ENCODE measurements around the gene ADCK1.
"Not testable (repeated sequence)": the region's sequence is repeated elsewhere in the genome, so short reads cannot be mapped to it uniquely, and the experiment has no call there.

The ADCK1 gene

GRCh38 chr14:77906446-77906845 lies 106.5 kb downstream of the ADCK1 start:
- ATAC-seq: no peak

DNA sequence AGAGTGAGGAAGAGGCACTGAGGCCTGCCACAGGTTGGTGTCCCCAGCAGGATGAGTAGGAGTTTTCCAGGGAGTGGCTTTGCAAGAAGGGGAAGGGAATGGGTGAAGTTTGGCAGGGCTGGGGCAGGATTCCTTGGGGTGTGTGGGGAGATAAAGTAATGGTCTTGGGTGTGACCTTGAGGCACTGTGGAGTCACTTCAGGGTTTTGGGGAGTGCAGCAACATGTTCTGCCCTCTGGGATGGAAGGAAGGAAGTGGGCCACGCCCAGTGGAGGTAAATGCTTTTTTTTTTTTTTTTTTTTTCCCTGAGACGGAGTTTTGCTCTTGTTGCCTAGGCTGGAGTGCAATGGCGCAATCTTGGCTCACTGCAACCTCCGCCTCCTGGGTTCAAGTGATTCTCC lies 108.9 kb downstream of the ADCK1 start:
- no peak for ATAC-seq

GRCh38 chr14:77909911-77910310 lies 110.0 kb downstream of the ADCK1 start:
- ATAC-seq: no peak

DNA sequence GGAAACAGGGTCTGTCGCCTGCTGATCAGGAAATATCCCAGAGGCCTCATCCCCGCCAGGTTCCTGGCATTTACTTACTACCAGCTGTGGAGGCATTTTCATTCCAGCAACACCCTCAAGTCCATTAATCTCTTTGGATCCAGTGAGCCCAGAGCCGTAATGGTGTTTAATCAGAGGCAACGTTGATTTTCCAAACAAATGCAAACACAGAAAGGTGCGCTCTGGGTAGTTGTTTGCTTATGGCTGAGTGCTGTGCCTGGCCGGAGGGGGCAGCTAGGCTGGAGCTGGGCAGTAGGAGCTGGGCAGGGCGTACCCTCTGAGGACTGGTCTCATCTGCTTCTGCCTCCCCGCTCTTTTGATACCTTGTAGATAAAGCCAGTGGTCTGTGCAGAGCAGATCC lies 110.6 kb downstream of the ADCK1 start:
- ATAC-seq: no peak

GRCh38 chr14:77911356-77911755 lies 111.4 kb downstream of the ADCK1 start:
- no peak for ATAC-seq

GRCh38 chr14:77912754-77913556 lies 113.0 kb downstream of the ADCK1 start:
- no peak for ATAC-seq

GRCh38 chr14:77914073-77914721 lies 114.3 kb downstream of the ADCK1 start:
- no peak for ATAC-seq

DNA sequence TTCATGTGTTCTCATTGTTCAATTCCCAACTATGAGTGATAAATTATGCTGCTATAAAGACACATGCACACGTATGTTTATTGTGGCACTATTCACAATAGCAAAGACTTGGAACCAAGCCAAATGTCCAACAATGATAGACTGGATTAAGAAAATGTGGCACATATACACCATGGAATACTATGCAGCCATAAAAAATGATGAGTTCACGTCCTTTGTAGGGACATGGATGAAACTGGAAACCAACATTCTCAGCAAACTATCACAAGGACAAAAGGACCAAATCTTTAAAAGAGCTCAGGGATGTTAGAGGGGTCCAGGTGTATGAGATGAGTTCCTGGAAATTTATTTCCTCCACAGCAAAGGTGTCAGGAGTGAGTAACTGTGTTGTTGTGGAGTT lies 115.5 kb downstream of the ADCK1 start:
- ATAC-seq: not testable (repeated sequence)

- ATAC-seq: no peak
Measured at GRCh38 chr14:77917491-77918201, 117.7 kb downstream of the ADCK1 start.

DNA sequence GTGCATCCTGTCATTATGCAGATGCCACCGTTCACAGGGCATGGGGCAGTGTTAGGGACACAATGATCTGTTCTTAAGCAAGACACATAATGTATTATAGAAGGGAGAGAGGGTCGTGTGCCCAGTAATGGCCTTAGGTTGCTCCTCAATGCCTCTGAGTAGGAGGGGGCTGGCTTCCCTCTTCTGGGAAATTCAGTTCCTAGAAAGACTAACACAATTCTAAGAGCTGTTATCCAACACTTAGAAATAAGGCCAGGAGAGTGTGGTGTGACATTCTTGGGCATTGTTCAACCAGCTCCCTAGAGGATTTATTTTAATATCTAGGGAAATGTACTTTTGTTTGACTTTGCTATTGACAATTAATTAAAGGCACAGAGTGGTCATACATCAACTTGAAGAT lies 118.5 kb downstream of the ADCK1 start:
- ATAC-seq: no peak

DNA sequence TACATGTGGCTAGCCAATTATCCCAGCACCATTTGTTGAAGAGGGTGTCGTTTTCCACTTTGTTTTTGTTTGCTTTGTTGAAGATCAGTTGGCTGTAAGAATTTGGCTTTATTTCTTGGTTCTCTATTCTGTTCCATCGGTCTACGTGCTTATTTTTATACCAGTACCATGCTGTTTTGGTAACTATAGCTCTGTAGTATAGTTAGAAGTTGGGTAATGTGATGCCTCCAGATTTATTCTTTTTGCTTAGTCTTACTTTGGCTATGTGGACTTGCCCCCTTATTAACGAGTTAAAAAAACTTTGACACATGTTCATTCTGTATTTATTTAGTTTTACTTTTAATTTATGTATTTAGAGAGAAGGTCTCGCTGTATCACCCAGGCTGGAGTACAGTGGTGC lies 120.4 kb downstream of the ADCK1 start:
- ATAC-seq: no peak

DNA sequence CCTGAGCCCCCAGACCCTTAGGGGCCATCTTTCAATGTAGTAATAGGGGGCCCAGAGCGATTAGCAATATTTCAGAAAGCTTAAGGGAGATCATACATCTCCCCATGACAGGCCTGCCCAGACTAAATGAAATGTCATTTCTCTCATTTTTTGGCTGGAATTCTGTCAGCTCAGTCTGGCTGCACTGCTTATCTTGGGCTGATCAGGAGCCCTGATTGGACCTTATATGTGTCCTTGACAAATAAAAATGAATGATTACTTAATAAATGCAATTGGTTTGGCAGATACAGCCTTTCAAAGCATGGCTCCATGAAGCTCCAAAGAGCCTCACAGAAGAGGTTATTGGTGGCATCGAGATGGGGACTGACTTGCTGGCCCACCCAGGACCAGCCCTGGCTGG lies 121.9 kb downstream of the ADCK1 start:
- no peak for ATAC-seq

DNA sequence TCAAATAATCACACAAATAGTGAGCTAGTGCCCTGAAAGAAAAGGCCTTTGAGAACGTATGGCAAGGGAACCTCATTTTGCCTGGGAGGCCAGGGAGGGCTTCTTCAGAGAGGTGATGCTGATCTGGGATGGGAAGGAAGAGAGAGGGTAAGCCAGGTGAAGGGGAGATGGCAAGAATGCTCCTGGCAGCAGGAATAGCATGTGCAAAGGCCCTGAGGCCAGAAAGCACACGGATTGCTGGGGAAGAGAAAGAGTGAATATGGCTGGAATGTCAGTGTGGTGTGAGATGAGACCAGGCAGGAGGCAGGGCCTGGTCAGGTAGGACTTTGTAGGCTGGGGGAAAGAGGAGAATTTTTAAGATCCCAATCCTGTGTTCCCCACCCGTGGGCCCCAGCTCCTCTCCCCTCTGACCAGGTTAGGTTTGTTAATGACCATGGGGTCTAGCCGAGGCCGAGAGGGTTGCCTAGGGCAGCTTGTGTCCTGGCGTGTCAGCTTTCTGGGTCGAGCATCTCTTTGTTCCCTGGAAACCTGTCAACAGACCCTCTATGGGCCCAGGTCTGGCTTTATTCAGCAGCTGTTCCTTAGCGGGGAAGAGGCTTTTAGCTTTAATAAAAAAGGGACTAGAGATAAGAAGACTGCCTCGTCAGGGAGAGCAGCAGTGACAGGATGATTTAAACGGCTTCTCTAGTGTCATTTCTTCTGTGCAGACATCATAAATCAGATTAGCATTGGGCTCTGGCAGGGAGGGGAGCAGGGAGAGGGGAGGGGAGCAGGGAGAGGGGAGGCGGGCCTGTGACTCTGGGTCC lies 123.4 kb downstream of the ADCK1 start:
- no peak for ATAC-seq

GRCh38 chr14:77924141-77924948 lies 124.4 kb downstream of the ADCK1 start:
- no peak for ATAC-seq

GRCh38 chr14:77926942-77927341 lies 127.0 kb downstream of the ADCK1 start:
- ATAC-seq: no peak

DNA sequence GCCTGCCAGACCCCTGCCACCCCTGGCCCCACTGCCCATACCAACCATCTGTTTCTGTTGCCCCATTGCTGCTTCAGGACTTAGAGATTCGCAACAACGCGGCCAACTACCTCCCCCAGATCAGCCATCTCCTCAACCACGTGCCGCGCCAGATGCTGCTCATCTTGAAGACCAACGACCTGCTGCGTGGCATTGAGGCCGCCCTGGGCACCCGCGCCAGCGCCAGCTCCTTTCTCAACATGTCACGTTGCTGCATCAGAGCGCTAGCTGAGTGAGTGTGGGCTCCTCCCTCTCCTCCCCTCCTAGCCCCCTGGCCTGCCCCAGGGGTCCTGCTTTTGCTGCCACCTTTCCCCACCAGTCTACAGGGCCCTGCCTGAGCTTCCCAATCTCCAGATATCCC lies 131.5 kb downstream of the ADCK1 start:
- no peak for ATAC-seq

GRCh38 chr14:77936138-77936639 lies 136.3 kb downstream of the ADCK1 start:
- ATAC-seq: no peak

DNA sequence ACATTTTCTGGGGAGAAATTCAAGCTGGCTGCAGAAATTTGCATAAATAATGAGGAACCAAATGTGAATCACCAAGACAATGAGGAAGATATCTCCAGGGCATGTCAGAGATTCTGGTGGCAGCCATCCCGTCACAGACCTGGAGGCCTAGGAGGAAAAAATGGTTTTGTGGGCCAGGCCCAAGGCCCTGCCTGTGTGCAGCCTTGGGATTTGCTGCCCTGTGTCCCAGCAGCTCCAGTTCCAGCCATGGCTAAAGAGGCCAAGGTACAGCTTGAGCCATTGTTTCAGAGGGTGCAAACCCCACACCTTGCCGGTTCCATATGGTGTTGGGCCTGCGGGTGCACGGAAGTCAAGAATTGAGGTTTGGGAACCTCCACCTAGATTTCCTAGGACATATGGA lies 147.5 kb downstream of the ADCK1 start:
- no peak for ATAC-seq

- ATAC-seq: no peak
Measured at GRCh38 chr14:77950371-77951063, 150.6 kb downstream of the ADCK1 start.

DNA sequence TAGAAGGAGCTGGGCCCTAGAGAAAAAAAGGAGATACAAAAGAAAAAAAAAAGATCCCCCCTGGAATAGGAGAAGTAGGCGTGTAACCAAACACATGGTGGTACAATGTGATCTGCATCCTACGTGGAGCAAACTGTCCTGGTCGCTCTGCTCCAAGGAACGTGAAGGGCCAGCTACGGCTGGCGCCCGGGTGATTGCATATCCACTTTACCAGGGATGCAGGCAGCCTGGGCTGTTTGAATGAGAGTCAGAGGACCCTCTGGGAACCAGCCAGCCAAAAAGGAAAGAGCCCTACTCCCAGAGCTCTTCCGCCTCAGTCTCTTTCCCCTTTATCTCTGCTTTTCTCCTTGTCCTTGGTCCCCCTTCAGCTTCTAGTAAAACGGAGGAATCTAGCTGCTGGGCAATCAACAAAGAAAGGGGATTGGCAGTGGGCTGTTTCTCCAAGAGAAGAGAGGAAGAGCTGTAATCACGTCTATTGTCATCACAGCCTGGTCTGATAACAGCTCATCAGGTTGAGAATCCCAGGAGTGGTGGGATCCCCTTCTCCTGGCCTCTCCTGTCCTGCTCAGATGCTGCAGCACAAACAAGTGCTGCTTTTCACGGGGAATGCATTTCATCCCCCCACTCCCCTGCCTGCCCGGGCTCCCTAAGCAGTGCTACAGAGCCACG lies 156.0 kb downstream of the ADCK1 start:
- ATAC-seq: no peak

DNA sequence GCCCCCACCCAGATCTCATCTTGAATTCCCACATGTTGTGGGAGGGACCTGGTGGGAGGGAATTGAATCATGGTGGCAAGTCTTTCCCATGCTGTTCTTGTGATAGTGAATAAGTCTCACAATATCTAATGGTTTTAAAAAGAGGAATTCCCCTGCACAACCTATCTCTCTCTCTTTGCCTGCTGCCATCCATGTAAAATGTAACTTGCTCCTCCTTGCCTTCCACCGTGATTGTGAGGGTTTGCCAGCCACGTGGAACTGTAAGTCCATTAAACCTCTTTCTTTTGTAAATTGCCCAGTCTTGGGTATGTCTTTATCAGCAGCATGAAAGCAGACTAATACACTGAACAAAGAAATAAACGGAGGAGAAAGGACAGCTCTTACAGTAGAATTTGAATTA lies 159.8 kb downstream of the ADCK1 start:
- ATAC-seq: not testable (repeated sequence)
